ENCODE measurements around the gene PLAGL2.
A peak's percentile ranks its signal among the peaks of the same experiment; 100 is the strongest.
"Not testable (repeated sequence)": the region's sequence is repeated elsewhere in the genome, so short reads cannot be mapped to it uniquely, and the experiment has no call there.

Gene PLAGL2, protein sequence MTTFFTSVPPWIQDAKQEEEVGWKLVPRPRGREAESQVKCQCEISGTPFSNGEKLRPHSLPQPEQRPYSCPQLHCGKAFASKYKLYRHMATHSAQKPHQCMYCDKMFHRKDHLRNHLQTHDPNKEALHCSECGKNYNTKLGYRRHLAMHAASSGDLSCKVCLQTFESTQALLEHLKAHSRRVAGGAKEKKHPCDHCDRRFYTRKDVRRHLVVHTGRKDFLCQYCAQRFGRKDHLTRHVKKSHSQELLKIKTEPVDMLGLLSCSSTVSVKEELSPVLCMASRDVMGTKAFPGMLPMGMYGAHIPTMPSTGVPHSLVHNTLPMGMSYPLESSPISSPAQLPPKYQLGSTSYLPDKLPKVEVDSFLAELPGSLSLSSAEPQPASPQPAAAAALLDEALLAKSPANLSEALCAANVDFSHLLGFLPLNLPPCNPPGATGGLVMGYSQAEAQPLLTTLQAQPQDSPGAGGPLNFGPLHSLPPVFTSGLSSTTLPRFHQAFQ

DNA sequence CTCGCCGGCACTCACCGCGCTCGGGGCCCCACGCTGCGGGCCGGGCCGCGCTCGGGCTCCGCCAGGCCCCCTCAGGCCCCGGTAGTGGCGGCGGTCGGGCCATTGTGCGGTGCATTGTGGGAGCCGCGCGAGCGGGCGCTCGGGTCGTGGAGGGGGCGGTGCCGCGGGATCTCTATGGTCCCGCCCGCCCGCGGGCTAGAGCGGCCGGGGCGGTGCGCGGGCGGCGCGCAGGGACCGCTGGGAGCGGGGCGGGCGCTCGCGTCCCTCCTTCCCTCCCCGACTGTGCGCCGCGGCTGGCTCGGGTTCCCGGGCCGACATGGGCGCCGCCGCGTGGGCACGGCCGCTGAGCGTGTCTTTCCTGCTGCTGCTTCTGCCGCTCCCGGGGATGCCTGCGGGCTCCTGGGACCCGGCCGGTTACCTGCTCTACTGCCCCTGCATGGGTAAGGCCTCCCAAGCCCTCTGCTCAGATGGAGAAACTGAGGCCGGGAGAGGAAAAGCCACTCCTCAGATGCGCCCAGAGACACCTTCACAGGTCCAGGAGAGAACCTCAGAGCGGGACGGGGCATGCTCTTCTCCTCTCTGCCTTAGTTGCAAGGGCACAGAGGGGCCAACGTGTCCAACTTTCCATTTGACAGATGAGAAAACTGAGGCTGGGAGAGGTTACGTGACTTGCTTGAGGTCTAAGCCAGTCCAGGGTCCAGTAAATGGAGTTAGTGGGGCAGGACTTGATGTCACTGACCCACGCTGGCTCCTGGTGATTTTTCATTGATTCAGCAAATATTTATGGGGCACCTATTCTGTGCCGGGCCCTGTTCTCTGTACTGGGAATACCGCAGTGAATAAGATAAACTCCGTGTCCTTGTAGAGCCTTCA is at the start of gene PLAGL2, which contains the start of gene POFUT1:
Gene PLAGL2 (minus strand): TSS at position 118 of the 873 bp plus-strand sequence. CDS start 5,565 bp downstream, outside the sequence.
Gene POFUT1 (plus strand): TSS at position 255 of the 873 bp plus-strand sequence. CDS start 62 bp downstream, at position 317.
- DNase-seq, result peak; percentile 93

DNA sequence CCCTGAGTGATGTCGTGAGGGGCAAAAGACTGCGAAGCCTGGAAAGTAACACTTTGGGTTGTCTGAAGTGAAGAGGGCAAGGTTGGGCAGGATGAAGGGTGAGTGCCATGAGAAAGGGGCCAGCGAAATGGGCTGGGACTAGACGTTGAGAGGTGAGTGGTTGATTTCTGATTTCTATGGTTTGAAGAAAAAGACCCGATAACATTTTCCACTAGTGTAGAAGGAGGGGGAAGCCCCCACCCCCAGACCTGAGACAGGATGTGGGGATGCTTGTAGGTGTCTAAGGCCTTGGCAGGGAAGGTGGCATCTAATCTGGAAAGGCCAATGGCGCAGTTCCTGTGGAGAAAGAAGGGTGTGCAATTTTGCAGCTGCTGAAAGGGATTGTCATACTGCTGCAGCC is 44.6 kb upstream of the PLAGL2 start:
- DNase-seq, result peak; percentile 71

DNA sequence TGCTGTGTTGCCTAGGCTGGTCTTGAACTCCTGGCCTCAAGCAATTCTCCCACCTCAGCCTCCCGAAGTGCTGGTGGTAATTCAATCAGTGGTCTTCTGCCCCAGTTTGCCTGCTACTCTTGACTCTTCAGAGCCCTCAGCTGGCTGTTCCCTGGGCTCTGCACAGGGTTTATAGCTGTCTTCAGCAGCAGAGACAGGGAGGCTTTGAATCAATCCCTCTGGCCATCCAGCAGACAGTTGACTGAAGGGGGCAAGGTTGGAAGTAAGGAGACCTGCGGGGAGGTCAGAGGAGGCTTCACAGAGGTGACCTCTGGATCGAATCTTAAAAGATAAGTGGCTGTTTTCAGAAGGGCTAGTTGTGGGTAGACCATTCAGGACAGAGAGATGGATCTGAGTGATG is 43.9 kb upstream of the PLAGL2 start:
- no peak for DNase-seq

DNA sequence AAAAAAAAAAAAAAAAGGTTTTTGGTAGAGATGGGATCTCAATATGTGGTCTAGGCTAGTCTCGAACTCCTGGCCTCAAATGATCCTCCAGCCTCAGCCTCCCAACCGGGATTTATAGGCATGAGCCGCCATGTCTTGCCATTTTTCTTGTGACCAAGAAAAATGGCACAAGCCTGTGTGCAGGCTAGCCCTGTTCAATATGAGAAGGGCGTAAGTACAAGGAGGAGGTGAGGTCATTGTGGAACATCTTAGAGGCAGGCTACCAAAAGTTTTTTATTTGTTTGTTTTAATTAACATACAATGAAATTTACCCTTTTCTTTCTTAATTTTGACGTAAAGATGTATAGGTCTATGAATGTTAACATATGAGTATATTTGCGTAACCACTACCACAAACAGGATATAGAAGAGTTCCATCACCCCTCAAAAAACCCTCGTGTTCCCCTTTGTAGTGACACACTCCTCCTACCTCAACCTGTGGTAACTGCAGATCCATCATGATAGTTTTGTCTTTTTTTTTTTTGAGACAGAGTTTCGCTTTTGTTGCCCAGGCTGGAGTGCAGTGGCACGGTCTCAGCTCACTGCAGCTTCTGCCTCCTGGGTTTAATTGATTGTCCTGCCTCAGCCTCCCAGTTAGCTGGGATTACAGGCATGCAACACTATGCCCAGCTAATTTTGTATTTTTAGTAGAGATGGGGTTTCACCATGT is 41.6 kb upstream of the PLAGL2 start:
- peak; percentile 73 for DNase-seq

DNA sequence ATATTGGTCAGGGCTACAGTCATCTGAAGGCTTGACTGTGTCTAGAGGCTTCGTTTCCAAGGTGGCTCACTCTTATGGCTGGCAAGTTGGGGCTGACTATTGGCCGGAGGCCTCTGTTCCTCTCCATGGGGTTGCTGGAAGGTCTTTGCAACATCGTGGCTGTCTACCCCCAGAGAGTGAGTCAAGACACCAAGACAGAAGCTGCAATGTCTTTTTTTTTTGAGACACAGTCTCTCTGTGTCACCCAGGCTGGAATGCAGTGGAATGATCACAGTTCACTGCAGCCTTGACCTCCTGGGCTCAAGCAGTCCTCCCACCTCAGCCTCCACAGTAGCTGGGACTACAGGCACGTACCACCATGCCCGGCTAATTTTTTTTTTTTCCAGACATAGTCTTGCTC is 40.5 kb upstream of the PLAGL2 start:
- no peak for DNase-seq

DNA sequence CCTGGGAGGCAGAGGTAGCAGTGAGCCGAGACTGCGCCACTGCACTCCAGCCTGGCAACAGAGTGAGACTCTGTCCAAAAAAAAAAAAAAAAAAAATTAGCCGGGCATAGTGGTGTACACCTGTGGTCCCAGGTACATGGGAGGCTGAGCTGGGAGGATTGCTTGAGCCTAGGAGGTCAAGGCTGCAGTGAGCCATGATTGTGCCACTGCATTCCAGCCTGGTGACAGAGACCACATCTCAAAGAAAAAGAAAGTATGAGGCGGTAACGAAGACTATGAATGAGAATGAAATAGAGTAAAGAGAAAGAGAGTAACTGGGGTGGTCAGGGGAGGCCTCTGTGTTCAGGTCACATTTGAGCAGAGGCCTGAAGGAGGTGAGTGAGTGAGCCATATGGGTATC is 38.7 kb upstream of the PLAGL2 start:
- DNase-seq, result not testable (repeated sequence)

DNA sequence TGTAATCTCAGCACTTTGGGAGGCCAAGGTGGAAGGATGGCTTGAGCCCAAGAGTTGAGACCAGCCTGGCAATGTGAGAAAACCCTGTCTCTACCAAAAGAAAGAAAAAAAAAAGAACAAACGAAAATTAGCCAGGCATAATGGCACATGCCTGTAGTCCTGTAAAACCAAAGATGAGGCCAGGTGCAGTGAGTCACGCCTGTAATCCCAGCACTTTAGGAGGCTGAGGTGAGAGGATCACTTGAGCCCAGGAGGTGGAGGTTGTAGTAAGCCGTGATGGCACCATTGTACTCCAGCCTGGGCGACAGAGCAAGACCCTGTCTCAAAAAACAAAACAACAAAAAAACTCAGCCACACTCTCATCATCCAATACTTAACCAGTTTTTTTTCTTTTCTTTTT is 37.4 kb upstream of the PLAGL2 start:
- no peak for DNase-seq

DNA sequence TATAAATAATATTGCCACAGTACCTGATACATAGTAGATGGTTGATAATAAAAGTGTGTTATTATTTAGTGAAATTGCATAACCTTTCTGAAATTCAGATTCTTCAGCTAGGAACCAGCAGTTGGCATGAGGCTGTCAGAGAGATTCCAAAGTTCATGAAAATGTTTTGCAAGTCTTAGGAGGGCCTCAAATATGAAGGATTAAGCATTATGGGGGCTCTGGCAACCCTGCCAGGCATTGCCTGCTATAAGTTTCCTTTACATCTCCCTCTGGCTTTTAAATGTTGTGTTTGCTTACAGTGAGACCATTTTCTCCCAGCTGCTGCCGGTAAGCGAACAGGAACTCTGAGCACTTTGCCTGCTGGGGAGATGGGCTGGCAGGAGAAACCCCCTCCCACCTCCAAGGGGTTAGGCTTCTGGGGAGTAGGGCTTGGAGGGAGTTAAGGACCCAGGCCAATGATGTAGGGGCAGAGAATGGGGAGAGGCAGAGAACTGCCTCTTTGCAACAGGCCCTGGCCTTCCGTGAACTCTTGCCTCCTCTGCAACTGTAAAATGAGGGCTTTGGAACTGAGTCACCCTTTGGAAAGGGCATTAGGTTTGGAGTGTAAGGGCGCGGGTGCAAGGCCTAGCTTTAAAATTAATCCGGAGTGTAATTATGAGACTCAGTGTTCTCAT is 36.7 kb upstream of the PLAGL2 start:
- no peak for DNase-seq

DNA sequence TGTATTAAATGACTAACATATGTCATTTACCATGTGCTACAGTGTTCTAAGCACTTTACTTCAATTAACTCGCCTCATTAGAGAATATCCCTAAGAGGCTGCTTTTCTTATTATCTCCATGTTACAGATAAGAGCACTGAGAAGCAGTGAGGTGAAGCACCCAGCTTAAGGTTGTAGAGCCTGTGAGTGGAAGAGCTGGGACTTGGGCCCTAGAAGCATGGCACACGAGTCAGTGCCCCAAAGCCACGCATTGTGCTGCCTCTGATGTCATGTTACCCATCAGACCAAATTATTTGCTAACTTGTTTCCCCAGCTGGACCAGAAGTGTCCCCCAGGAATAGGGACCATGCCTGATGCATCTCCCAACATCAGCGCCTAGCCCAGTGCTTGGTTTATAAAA is 34.3 kb upstream of the PLAGL2 start:
- DNase-seq, result no peak

DNA sequence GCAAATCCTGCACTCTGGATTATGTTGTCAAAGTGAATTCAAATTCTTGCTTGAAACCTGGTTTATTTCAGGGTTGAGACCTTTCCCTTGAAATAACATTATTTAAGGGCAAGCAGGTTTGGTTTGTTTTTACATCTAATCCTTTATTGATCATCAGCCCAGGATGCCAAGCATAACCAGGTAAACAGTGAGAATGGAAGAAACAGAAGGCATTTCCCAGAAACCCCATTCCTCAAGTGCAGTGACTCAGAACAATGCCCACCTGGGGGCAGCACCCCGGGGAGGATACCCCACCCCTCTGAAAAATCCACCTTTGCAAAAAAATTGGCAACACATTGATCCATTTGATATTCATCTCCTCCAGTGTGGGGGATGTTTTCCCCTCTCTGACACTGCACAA is 32.7 kb upstream of the PLAGL2 start:
- no peak for DNase-seq

DNA sequence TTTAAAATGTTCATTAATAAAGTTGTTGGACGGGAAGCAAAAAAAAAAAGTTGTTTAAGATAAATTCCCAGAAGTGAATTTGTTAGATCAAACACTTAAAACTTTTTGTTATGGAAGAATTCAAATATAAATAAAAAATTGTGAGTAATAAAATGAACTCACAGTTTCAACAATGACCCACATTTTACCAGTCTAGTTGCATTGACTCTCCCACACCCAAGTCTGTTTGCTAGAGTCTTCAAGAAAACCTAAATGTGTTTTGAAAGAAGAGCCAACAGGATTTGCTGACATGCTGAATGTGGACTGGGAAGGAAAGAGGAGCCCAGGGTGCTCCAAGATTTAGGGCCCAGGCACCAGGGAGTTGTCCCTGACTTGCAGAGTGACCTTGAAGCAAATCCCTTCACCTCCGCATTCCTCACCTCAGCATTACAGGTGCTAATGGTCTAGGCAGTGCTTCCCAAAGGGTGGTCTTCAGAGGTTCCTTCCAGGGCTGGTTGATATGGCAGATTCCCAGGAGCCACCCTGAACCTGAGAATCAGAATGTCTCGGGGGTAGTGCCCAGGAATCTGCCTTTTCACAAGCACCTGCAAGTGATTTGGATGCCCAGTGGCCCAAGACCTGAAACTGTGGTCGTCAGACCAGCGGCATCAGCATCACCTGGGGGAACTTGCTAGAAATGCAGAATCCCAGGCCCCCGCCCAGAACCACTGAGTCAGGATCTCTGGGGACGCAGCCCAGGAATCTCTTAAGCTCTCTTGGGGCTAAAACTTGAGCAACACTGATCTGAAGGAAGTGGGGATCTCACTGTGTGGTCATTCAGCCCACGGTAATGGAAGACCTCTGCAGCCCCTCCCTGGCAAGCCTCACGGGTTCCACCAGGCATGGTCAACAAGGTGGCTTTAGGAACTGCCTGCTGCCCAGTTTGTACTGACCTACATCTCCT is 31.2 kb upstream of the PLAGL2 start:
- DNase-seq, result no peak

DNA sequence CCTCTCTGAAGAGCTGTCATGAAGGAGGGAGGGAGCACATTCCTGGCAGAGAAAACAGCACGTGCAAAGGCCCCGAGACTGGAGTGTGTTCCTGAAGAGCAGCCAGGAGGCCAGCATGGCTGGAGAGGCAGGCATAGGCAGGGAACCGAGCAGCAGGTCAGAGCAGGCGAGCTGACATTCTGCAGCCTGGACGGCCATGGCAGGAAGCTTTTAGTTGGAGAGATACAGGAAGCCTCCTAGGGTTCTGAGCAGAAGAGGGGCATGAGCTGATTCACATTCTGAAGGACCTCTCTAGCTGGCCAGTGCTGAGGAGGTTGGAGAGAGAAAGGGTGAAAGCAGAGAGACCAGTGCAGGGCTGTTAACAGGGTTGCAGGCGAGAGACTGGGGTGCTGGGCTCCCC is 29.9 kb upstream of the PLAGL2 start:
- no peak for DNase-seq

DNA sequence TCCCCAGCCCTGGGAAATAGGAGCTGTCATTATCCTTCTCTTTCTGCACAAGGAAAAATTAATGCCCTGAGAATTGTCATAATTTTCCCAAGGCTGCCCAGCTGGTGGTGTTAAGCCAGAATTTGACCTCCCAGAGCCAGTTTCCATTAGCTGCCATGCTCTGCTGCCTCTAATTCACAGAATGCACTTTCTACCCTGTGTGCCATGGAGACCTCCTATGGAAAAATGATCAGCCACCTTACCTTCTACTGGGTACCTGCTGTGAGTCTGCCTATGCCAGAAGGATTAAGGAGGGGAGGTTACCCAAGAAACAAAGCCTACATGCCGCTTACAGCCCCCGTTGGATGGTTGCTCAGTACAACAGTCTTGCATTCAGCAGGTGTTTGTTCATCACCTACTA is 29.3 kb upstream of the PLAGL2 start:
- DNase-seq, result no peak

DNA sequence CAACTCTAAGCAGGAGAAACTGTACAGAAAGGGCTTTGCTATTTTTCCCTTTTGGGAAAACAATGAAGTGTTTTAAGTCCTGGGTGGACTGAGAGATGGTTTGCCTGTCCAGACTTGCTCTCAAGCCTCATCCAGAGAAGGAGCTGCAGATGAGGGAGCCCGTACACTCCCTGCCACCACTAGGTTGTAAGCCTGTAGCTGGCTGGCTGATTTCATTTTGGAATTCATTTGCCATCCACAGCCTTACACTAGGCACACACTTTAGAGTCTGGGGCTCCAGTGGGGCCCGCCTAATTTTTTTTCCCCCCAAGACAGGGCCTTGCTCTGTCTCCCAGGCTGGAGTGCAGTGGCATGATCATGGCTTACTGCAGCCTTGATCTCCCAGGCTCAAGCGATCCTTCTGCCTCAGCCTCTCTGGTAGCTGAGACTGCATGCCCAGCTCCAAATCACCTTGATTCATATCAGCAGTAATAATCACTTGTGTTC is 28.5 kb upstream of the PLAGL2 start:
- DNase-seq, result no peak

DNA sequence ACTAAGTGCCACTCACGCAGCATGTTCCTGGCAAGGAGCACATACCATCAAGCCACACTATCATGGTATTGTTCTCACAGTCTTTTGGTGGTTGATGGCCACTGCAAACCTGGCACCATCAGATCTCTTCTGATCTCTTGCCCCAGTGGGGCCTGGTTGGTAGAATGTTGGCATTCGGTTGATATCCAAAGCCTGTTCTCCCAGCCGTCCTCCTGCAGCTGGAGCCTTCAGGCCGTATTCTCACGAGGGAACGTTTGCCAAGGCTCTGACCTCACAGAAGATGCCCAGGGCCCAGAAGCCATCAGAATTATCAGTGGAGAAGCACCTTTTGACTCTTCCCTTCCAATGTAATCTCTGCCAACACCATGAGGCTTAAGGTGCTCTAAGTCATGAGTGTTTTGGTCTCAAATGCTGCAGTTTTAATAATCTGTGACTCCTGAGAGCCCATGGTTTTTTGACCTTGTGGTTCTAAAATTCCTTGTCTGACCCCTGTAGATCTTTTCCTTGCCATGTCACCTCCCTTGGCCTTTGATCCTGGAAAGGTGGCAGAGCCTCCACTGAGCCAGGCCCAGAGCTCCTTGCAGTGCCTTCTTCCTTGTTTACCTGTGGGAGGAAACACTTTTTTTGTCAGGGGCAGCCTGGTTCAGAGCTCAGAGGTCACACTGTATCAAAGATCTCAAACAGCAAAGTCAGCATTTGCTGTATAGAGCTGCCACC is 27.9 kb upstream of the PLAGL2 start:
- no peak for DNase-seq

DNA sequence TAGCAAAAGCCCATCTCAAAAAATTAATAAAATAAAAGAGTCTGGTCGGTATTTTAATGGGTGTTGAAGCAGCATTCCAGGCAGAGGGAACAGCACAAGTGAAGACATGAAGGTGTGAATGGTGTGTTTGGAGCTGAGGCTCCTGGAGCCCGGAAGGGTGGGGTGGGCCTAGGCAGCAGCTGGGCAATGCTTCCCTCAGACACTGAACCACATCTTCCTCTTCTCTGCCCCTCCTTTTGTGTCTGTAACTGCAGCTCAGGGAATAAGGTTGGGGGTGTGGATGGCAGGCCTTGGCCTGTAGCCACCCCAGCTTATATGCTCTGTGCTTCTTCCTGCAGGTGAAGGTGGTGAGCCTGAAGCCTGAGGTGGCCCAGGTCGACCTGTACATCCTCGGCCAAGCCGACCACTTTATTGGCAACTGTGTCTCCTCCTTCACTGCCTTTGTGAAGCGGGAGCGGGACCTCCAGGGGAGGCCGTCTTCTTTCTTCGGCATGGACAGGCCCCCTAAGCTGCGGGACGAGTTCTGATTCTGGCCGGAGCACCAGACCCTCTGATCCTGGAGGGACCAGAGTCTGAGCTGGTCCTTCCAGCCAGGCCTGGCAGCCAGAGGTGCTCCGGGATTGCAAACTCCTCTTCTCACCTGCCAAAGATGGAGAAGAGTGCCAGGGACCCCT is 26.7 kb upstream of the PLAGL2 start:
- no peak for DNase-seq

DNA sequence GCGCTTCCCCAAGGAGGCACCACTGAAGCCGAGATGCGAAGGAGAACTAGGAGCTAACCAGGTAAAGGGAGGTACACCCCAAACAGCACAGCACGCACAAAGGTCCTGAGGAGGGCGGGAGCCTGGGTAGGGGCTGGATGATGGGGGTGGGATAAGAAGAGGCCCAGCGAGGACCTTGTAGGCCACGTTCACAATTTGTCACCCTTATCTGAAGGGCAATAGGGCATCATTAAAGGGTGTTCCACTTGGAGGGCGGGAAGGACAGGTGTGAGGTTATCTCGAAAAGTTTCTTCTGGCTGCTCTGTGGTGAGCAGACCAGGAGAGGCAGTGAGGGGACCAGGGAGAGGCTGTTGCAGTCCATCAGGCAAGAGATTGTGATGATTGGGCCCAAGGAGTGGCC is 25.7 kb upstream of the PLAGL2 start:
- DNase-seq, result no peak

DNA sequence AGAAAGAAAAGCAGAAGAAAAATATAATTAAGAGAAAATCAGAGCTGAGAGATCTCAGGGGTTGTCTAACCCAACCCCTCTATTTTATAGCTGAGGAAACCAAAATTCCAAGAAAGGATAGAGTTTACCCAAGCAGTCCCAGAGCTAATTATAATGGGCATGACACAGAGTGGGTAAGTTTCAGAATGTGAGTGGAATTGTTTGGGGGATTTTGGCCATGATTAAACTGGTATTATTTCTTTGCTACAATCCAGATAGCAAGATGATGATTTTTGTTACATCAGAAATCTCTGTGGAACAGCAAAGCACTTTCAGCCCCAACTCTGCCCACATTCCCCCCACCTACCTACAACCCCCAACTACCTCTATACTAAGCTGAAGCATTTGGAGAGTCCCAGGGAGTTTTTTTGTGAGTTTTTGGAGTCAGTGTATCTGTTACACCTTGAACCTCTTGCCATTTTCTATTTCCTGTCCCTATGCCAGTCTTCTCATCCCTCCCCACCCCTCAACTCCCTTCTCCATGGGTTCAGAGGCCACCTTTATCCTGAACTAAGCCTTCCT is 24.9 kb upstream of the PLAGL2 start:
- no peak for DNase-seq

DNA sequence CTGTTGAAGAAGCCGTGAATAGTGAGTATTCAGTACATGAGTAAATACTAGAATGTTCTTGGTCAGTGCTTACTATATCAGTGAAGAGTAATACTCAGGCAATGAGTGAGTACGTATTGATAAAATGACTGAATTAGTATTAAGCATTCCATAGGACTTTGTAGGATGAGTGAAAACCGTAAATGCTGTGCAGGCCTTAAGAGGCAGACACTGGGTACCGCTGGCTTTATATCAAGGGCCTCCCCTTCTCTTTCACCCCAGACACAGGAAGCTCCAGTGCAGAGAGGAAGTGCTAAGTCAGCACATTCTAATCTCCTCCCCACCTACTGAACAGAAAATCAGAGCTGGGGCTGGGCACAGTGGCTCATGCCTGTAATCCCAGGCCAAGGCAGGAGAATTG is 24.3 kb upstream of the PLAGL2 start:
- peak; percentile 77 for DNase-seq

DNA sequence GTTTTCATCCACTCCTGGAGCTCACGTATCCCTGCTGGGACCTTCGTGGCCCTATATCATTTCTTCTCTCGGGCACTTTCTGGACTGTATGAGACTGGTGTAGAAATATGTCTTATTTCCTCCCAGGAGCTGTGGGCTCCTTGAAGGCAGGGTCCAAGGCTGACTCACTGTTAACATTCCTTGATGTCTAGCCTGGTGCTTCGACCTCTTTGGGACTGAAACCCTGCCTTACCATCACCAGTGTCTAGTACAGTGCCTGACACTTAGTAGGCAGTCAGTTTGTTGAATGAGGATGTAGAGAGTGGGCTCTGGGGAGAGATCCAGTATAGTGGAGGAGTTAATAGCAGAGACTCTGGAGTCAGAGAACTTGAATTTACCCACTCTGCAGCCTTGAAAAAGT is 23.7 kb upstream of the PLAGL2 start:
- no peak for DNase-seq
